GM12878 (cell line): Measurements from ENCODE around the gene CDH20. TPM values are rescaled to one million over a fixed set of nuclear protein-coding genes. Genes with fewer than 3 reads are reported as not detected.

Experiments
- ATAC-seq: fragments of 200-7000 bp; cut with Tn5 transposase; 3 replicates; pipeline ENCODE4 v1.9.1; 2020; ENCODE audit warnings: mild to moderate bottlenecking, moderate library complexity
- BruUV-seq: library from RNA; stranded (reverse); fragments of 400-500 nt; replicated peaks from 2 replicates; lab custom pipeline; 2021; lab: Mats Ljungman, UMichigan
- CTCF ChIA-PET: fragments of 300-600 bp; sonication (Branson Sonifier 250); formaldehyde crosslinking; extraction: SDS; loops from one replicate; lab custom pipeline; 2021; ENCODE audit warnings: inconsistent platforms; lab: Yijun Ruan, JAX
- POLR2A ChIA-PET: fragments of 350-600 bp; formaldehyde crosslinking; extraction: SDS; loops from one replicate; lab custom pipeline; 2021; ENCODE audit warnings: inconsistent platforms; lab: Charles Lee
- RAD21 ChIA-PET: fragments of 300-600 bp; sonication (Branson Sonifier 250); formaldehyde crosslinking; loops from one replicate; lab custom pipeline; 2023; ENCODE audit warnings: antibody characterized with exemption; ENCODE audit not compliant: unreplicated experiment; lab: Charles Lee
- SMC1A ChIA-PET: fragments of 300-600 bp; sonication (Branson Sonifier 250); formaldehyde crosslinking; loops from one replicate; lab custom pipeline; 2023; ENCODE audit not compliant: unreplicated experiment, uncharacterized antibody; lab: Charles Lee
- DNase-seq: peaks from one replicate; pipeline ENCODE4 v3.0.0-alpha.2; 2011; ENCODE audit warnings: low read depth, low spot score
- FAIRE-seq: peaks from 3 replicates; lab custom pipeline; 2011; peaks lifted over from hg19 to GRCh38; lab: Jason Lieb, UNC
- H2AFZ ChIP-seq: 2 replicates; pipeline ENCODE4 v1.6.0; 2011; ENCODE audit warnings: low read depth, low read length, control low read depth; ENCODE audit not compliant: control insufficient read depth
- H3K27ac ChIP-seq: 2 replicates; pipeline ENCODE4 v1.5.1; 2011; ENCODE audit warnings: control low read depth; ENCODE audit not compliant: control insufficient read depth, insufficient read depth
- H3K27me3 ChIP-seq, 2 experiments: replicated peaks in 1 of 2; 2 replicates each; pipeline versions ENCODE4 v1.6.0 to v1.6.1; 2011; ENCODE audit warnings: low read length in 1 of 2; ENCODE audit not compliant: control insufficient read depth in 2 of 2, insufficient read depth in 2 of 2
- H3K36me3 ChIP-seq, 2 experiments: 2 replicates each; pipeline ENCODE4 v1.5.1; 2011; ENCODE audit warnings: low read length in 1 of 2; ENCODE audit not compliant: control insufficient read depth in 2 of 2, insufficient read depth in 2 of 2
- H3K4me1 ChIP-seq: 2 replicates; pipeline ENCODE4 v1.6.1; 2011; ENCODE audit warnings: mild to moderate bottlenecking, low read length, moderate library complexity, mixed read lengths; ENCODE audit not compliant: control insufficient read depth, insufficient read depth
- H3K4me2 ChIP-seq: 2 replicates; pipeline ENCODE4 v1.6.0; 2011; ENCODE audit warnings: control low read depth; ENCODE audit not compliant: control insufficient read depth, insufficient read depth
- H3K4me3 ChIP-seq: fragments of 200-600 bp; sonication (generic); 2 replicates; pipeline ENCODE4 v1.5.1; 2016
- H3K79me2 ChIP-seq: 2 replicates; pipeline ENCODE4 v1.6.0; 2011; ENCODE audit warnings: low read length; ENCODE audit not compliant: control insufficient read depth, insufficient read depth
- H3K9ac ChIP-seq: 2 replicates; pipeline ENCODE4 v1.8.0; 2011; ENCODE audit warnings: low read length, control low read depth, mixed read lengths; ENCODE audit not compliant: control insufficient read depth, insufficient read depth
- H3K9me3 ChIP-seq: replicated peaks from 3 replicates; pipeline ENCODE4 v1.5.1; 2011; ENCODE audit warnings: mild to moderate bottlenecking, low read length; ENCODE audit not compliant: control insufficient read depth, insufficient read depth
- H4K20me1 ChIP-seq: 2 replicates; pipeline ENCODE4 v1.6.0; 2011; ENCODE audit not compliant: control insufficient read depth, insufficient read depth
- ESRRA ChIP-seq: IDR thresholded peaks from 2 replicates; pipeline ENCODE4 v1.6.1; 2012; ENCODE audit warnings: mild to moderate bottlenecking, low read length, improper control_type of control experiment
- SREBF2 ChIP-seq: IDR thresholded peaks from 2 replicates; pipeline ENCODE4 v1.6.1; 2012; ENCODE audit warnings: mild to moderate bottlenecking, low read length
- WRNIP1 ChIP-seq: IDR thresholded peaks from 2 replicates; pipeline ENCODE4 v1.6.1; 2011; ENCODE audit warnings: low read depth, low read length, improper control_type of control experiment, borderline replicate concordance
- ZNF274 ChIP-seq: IDR thresholded peaks from one replicate; pipeline ENCODE4 v1.8.0; 2011; ENCODE audit not compliant: insufficient read length, insufficient read depth
- WGBS: methylation state at CpG from one replicate; pipeline ENCODE4 v1.1.6; 2016; ENCODE audit warnings: low lambda C conversion rate; ENCODE audit not compliant: insufficient replicate concordance, insufficient coverage; ENCODE audit errors: missing lambda C conversion rate; 5-methylcytosine and 5-hydroxymethylcytosine counted together
- in situ Hi-C: fragments of 300-500 bp; cut with MboI; formaldehyde crosslinking; loops from 9 replicates; pipeline ENCODE4 v1.14.3; 2018; ENCODE audit warnings: mixed read lengths
- intact Hi-C: fragments of 100-400 bp; cut with micrococcal nuclease; formaldehyde crosslinking; loops from one replicate; pipeline ENCODE4 v1.14.2; 2022; ENCODE audit not compliant: unreplicated experiment
- polyA plus RNA-seq, 11 experiments: library from polyadenylated mRNA; depleted of rRNA in 4 of 11; unstranded in 6 of 11; stranded (reverse) in 5 of 11; fragments of >200 nt; fragmentation: Nextera tagmentation in 4 of 11; fragmentation: Illumina TruSeq in 1 of 11; extraction: Ambion mirVana in 4 of 11; extraction: Trizol in 1 of 11; gene quantifications; 1 replicate in 1 of 11; 2 replicates in 10 of 11; pipeline versions ENCODE4 v1.2.1 to v1.2.3, GENCODE V29; 2011 to 2016; ENCODE audit warnings: inconsistent platforms in 2 of 11, missing spikeins in 2 of 11, low read depth in 1 of 11
- total RNA-seq, 4 experiments: library from RNA; depleted of rRNA in 3 of 4; stranded (reverse); fragments of >200 nt in 3 of 4; fragmentation: Illumina TruSeq in 1 of 4; extraction: Trizol in 1 of 4; gene quantifications; 2 replicates each; pipeline versions ENCODE4 v1.2.1 to v1.2.3, GENCODE V29; 2013 to 2021
- TF ChIP-seq, protein P1 (sequence below): fragments of 450-650 bp; formaldehyde crosslinking; IDR thresholded peaks from 2 replicates; pipeline ENCODE4 v1.5.0; 2022; ENCODE audit warnings: mild to moderate bottlenecking, missing genetic modification characterization
- TF ChIP-seq, protein P2 (sequence below): fragments of 450-650 bp; formaldehyde crosslinking; IDR thresholded peaks from 2 replicates; pipeline ENCODE4 v1.4.0; 2020; ENCODE audit warnings: mild to moderate bottlenecking, moderate library complexity

Gene CDH20
- total and polyA plus RNA-seq, 10 of the 15 experiments (the other 5 are each of a cell fraction or from before 2014, with no cell fraction given): not detected

DNA sequence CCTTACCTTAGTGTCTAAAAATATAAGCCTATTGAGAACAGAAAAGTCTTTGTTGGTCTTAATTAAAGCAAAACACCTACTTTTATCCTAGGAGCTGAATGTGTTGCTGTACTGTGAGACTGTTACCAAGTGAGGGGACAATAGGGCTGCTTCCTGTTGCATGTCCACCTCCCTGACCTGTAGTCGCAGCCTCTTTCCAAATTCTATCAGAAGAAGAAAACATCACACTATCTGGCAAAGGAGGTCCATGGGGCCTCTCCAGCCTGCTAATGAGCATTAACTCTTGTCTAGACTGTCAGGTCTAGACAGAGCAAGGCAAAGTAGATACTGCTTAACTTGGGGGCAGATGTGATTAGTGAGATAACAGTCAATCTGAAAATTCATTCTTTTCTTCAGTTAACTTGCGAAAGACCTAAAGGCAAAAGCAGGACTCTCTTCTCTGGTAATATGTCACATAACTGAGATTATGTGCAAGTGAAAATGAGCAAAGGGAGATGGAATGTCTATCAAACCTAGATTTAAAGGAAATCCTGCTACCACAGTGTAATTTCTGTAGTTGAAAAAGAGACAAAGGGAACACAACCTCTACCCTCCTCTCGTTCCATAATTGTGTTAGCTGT lies 66.9 kb downstream of the CDH20 start:
- Histone ChIP-seq H3K27ac (no peak overlapping the region), H3K9me3 (no peaks in the 10 kb centered on the region), H3K4me1 (no peaks in the 10 kb centered on the region), H3K79me2 (no peaks in the 10 kb centered on the region), H4K20me1 (no peaks in the 10 kb centered on the region; the same call in 1 of the 2 replicates), H3K4me3 (no peak overlapping the region), H3K27me3 (no peaks in the 10 kb centered on the region), H3K4me2 (no peak overlapping the region), H3K36me3 (no peaks in the 10 kb centered on the region), H3K9ac (no peak overlapping the region), H2AFZ (no peak overlapping the region)
- no TSS peak for BruUV-seq
- ChIA-PET CTCF (no interaction called here), POLR2A (no interaction called here), RAD21 (no interaction called here), SMC1A (no interaction called here)
- no peak for FAIRE-seq
- TF ChIP-seq ZNF274 (no peak), SREBF2 (no peak), ESRRA (no peak), WRNIP1 (no peak)
- TF ChIP-seq, protein P1, sequence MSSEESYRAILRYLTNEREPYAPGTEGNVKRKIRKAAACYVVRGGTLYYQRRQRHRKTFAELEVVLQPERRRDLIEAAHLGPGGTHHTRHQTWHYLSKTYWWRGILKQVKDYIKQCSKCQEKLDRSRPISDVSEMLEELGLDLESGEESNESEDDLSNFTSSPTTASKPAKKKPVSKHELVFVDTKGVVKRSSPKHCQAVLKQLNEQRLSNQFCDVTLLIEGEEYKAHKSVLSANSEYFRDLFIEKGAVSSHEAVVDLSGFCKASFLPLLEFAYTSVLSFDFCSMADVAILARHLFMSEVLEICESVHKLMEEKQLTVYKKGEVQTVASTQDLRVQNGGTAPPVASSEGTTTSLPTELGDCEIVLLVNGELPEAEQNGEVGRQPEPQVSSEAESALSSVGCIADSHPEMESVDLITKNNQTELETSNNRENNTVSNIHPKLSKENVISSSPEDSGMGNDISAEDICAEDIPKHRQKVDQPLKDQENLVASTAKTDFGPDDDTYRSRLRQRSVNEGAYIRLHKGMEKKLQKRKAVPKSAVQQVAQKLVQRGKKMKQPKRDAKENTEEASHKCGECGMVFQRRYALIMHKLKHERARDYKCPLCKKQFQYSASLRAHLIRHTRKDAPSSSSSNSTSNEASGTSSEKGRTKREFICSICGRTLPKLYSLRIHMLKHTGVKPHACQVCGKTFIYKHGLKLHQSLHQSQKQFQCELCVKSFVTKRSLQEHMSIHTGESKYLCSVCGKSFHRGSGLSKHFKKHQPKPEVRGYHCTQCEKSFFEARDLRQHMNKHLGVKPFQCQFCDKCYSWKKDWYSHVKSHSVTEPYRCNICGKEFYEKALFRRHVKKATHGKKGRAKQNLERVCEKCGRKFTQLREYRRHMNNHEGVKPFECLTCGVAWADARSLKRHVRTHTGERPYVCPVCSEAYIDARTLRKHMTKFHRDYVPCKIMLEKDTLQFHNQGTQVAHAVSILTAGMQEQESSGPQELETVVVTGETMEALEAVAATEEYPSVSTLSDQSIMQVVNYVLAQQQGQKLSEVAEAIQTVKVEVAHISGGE (CRISPR knock-in tag): no peak
- TF ChIP-seq, protein P2, sequence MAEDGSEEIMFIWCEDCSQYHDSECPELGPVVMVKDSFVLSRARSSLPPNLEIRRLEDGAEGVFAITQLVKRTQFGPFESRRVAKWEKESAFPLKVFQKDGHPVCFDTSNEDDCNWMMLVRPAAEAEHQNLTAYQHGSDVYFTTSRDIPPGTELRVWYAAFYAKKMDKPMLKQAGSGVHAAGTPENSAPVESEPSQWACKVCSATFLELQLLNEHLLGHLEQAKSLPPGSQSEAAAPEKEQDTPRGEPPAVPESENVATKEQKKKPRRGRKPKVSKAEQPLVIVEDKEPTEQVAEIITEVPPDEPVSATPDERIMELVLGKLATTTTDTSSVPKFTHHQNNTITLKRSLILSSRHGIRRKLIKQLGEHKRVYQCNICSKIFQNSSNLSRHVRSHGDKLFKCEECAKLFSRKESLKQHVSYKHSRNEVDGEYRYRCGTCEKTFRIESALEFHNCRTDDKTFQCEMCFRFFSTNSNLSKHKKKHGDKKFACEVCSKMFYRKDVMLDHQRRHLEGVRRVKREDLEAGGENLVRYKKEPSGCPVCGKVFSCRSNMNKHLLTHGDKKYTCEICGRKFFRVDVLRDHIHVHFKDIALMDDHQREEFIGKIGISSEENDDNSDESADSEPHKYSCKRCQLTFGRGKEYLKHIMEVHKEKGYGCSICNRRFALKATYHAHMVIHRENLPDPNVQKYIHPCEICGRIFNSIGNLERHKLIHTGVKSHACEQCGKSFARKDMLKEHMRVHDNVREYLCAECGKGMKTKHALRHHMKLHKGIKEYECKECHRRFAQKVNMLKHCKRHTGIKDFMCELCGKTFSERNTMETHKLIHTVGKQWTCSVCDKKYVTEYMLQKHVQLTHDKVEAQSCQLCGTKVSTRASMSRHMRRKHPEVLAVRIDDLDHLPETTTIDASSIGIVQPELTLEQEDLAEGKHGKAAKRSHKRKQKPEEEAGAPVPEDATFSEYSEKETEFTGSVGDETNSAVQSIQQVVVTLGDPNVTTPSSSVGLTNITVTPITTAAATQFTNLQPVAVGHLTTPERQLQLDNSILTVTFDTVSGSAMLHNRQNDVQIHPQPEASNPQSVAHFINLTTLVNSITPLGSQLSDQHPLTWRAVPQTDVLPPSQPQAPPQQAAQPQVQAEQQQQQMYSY (CRISPR knock-in tag): no peak
- no peak for ATAC-seq
- 46% methylated on average over 3 of the region's 3 CpGs for WGBS
- DNase-seq: no peak
- intact Hi-C loops (no loop called here), in situ Hi-C loops (no loop called here)
